ENCODE data around the gene AZI2. TPM values are rescaled to one million over a fixed set of nuclear protein-coding genes. Genes with fewer than 3 reads are reported as not detected.

The AZI2 gene
- total and polyA plus RNA-seq, 9 of the 15 experiments (the other 6 are each of a cell fraction or from before 2014, with no cell fraction given) = 28.5 to 96.3 (median 70.2) TPM

DNA sequence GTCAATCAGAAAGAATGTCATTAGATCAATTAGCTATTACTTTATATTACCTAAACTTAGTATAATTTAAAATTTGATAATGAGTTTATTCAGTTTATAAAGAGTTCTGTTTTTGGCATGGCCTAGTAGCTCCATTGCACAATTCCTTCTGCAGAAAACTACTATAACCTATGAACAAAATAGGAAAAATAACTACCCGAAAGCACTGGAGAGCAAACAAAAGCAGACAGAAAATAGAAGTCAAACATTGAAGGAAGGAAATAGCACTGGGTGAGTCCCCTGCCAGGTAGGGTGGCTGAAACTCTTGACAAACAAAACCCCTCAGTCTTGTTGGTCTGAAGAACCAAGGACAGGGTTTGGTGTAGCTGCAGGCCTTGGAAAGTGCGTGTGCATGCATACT is 69.7 kb downstream of the AZI2 start (continued):
- TF ChIP-seq, protein P1, sequence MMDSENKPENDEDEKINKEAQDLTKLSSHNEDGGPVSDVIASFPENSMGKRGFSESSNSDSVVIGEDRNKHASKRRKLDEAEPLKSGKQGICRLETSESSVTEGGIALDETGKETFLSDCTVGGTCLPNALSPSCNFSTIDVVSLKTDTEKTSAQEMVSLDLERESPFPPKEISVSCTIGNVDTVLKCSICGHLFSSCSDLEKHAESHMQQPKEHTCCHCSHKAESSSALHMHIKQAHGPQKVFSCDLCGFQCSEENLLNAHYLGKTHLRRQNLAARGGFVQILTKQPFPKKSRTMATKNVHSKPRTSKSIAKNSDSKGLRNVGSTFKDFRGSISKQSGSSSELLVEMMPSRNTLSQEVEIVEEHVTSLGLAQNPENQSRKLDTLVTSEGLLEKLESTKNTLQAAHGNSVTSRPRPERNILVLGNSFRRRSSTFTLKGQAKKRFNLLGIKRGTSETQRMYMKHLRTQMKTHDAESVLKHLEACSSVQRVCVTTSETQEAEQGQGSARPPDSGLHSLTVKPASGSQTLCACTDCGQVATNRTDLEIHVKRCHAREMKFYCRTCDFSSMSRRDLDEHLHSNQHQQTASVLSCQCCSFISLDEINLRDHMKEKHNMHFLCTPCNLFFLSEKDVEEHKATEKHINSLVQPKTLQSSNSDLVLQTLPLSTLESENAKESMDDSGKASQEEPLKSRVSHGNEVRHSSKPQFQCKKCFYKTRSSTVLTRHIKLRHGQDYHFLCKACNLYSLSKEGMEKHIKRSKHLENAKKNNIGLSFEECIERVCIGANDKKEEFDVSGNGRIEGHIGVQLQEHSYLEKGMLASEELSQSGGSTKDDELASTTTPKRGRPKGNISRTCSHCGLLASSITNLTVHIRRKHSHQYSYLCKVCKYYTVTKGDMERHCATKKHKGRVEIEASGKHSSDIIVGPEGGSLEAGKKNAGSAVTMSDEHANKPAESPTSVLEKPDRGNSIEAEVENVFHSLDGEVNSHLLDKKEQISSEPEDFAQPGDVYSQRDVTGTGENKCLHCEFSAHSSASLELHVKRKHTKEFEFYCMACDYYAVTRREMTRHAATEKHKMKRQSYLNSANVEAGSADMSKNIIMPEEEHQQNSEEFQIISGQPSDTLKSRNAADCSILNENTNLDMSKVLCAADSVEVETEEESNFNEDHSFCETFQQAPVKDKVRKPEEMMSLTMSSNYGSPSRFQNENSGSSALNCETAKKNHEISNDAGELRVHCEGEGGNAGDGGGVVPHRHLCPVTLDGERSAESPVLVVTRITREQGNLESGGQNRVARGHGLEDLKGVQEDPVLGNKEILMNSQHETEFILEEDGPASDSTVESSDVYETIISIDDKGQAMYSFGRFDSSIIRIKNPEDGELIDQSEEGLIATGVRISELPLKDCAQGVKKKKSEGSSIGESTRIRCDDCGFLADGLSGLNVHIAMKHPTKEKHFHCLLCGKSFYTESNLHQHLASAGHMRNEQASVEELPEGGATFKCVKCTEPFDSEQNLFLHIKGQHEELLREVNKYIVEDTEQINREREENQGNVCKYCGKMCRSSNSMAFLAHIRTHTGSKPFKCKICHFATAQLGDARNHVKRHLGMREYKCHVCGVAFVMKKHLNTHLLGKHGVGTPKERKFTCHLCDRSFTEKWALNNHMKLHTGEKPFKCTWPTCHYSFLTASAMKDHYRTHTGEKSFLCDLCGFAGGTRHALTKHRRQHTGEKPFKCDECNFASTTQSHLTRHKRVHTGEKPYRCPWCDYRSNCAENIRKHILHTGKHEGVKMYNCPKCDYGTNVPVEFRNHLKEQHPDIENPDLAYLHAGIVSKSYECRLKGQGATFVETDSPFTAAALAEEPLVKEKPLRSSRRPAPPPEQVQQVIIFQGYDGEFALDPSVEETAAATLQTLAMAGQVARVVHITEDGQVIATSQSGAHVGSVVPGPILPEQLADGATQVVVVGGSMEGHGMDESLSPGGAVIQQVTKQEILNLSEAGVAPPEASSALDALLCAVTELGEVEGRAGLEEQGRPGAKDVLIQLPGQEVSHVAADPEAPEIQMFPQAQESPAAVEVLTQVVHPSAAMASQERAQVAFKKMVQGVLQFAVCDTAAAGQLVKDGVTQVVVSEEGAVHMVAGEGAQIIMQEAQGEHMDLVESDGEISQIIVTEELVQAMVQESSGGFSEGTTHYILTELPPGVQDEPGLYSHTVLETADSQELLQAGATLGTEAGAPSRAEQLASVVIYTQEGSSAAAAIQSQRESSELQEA (IDR thresholded peaks at IDR 0.05; ENCODE audit: low read depth) = no peak
- TF ChIP-seq FOXM1 (IDR thresholded peaks at IDR 0.05; ENCODE audit: low read depth) (no peak), FOXM1 (CRISPR knock-in tag; IDR thresholded peaks at IDR 0.05; ENCODE audit: low read depth) (no peak), MYC (IDR thresholded peaks at IDR 0.05; ENCODE audit: low read depth, low read length) (no peak), MYC (CRISPR knock-in tag; IDR thresholded peaks at IDR 0.05; ENCODE audit: borderline replicate concordance, low read depth) (no peak), SRSF1 (IDR thresholded peaks at IDR 0.05; ENCODE audit: low read depth, low read length) (no peak), YY1 (IDR thresholded peaks at IDR 0.05; ENCODE audit: borderline replicate concordance in 1 of 3, control insufficient read depth in 1 of 3, extremely low read depth in 1 of 3, insufficient read depth in 3 of 3, insufficient read length in 1 of 3, insufficient replicate concordance in 2 of 3, low read depth in 1 of 3, low read length in 2 of 3) (no peak), ZNF165 (CRISPR knock-in tag; IDR thresholded peaks at IDR 0.05; ENCODE audit: borderline replicate concordance) (no peak), ZNF436 (CRISPR knock-in tag; IDR thresholded peaks at IDR 0.05) (no peak)
- TF ChIP-seq, protein P2, sequence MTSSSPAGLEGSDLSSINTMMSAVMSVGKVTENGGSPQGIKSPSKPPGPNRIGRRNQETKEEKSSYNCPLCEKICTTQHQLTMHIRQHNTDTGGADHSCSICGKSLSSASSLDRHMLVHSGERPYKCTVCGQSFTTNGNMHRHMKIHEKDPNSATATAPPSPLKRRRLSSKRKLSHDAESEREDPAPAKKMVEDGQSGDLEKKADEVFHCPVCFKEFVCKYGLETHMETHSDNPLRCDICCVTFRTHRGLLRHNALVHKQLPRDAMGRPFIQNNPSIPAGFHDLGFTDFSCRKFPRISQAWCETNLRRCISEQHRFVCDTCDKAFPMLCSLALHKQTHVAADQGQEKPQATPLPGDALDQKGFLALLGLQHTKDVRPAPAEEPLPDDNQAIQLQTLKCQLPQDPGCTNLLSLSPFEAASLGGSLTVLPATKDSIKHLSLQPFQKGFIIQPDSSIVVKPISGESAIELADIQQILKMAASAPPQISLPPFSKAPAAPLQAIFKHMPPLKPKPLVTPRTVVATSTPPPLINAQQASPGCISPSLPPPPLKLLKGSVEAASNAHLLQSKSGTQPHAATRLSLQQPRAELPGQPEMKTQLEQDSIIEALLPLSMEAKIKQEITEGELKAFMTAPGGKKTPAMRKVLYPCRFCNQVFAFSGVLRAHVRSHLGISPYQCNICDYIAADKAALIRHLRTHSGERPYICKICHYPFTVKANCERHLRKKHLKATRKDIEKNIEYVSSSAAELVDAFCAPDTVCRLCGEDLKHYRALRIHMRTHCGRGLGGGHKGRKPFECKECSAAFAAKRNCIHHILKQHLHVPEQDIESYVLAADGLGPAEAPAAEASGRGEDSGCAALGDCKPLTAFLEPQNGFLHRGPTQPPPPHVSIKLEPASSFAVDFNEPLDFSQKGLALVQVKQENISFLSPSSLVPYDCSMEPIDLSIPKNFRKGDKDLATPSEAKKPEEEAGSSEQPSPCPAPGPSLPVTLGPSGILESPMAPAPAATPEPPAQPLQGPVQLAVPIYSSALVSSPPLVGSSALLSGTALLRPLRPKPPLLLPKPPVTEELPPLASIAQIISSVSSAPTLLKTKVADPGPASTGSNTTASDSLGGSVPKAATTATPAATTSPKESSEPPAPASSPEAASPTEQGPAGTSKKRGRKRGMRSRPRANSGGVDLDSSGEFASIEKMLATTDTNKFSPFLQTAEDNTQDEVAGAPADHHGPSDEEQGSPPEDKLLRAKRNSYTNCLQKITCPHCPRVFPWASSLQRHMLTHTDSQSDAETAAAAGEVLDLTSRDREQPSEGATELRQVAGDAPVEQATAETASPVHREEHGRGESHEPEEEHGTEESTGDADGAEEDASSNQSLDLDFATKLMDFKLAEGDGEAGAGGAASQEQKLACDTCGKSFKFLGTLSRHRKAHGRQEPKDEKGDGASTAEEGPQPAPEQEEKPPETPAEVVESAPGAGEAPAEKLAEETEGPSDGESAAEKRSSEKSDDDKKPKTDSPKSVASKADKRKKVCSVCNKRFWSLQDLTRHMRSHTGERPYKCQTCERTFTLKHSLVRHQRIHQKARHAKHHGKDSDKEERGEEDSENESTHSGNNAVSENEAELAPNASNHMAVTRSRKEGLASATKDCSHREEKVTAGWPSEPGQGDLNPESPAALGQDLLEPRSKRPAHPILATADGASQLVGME (CRISPR knock-in tag; IDR thresholded peaks at IDR 0.05) = no peak
- TF ChIP-seq, protein P3, sequence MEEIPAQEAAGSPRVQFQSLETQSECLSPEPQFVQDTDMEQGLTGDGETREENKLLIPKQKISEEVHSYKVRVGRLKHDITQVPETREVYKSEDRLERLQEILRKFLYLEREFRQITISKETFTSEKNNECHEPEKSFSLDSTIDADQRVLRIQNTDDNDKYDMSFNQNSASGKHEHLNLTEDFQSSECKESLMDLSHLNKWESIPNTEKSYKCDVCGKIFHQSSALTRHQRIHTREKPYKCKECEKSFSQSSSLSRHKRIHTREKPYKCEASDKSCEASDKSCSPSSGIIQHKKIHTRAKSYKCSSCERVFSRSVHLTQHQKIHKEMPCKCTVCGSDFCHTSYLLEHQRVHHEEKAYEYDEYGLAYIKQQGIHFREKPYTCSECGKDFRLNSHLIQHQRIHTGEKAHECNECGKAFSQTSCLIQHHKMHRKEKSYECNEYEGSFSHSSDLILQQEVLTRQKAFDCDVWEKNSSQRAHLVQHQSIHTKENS (CRISPR knock-in tag; IDR thresholded peaks at IDR 0.05) = no peak

Measured in K562 (cell line).